ENCODE data around the gene GBX2. TPM values are rescaled to one million over a fixed set of nuclear protein-coding genes. Genes with fewer than 3 reads are reported as not detected.

The GBX2 gene
- total RNA-seq, 1 experiment from 2014 or later: 25.6 TPM

- peak; percentile 38; the same call in 1 of the 2 replicates for TF ChIP-seq USF2 (CRISPR knock-in tag; IDR thresholded peaks at IDR 0.05)
- TF ChIP-seq ZNF396 (CRISPR knock-in tag; IDR thresholded peaks at IDR 0.05; ENCODE audit: borderline replicate concordance): no peak
- no peaks in the 10 kb centered on the region for H3K36me3 Mint-ChIP-seq
- H3K4me3 Mint-ChIP-seq: no peak overlapping the region
- peak; percentile 83 for ATAC-seq
- no peak for DNase-seq (ENCODE audit: low spot score)
- peaks cover 8% of the 10 kb centered on the region; the same call in 1 of the 2 replicates for H3K4me1 Mint-ChIP-seq
- no peaks in the 10 kb centered on the region for H3K27me3 Mint-ChIP-seq (ENCODE audit: low read depth)
- no peak overlapping the region; the same call in 1 of the 2 replicates for H3K27ac Mint-ChIP-seq
- no peaks in the 10 kb centered on the region for H3K9me3 Mint-ChIP-seq
- ChIA-PET CTCF (interaction anchor here (0.6 to 2.1 kb wide), 9 partner anchors 12 to 414 kb away, joined by 3 to 13 read pairs (median 3); no protein-coding TSS in a partner anchor), POLR2A (no interaction called here)
Observed at GRCh38 chr2:236193026-236193425, 24.8 kb upstream of the GBX2 start.

- TF ChIP-seq E2F5 (CRISPR knock-in tag; IDR thresholded peaks at IDR 0.05) (no peak), SP1 (CRISPR knock-in tag; conservative IDR thresholded peaks at IDR 0.05) (no peak), JAZF1 (CRISPR knock-in tag; IDR thresholded peaks at IDR 0.05) (no peak), MLX (CRISPR knock-in tag; IDR thresholded peaks at IDR 0.05) (no peak), ZBTB21 (CRISPR knock-in tag; IDR thresholded peaks at IDR 0.05; ENCODE audit: borderline replicate concordance) (no peak), USF1 (CRISPR knock-in tag; IDR thresholded peaks at IDR 0.05) (no peak), ZNF416 (CRISPR knock-in tag; IDR thresholded peaks at IDR 0.05) (no peak), NR2C2 (CRISPR knock-in tag; IDR thresholded peaks at IDR 0.05) (no peak), GABPB1 (CRISPR knock-in tag; IDR thresholded peaks at IDR 0.05) (no peak), CDX4 (CRISPR knock-in tag; IDR thresholded peaks at IDR 0.05; ENCODE audit: borderline replicate concordance) (no peak), FOXJ3 (CRISPR knock-in tag; IDR thresholded peaks at IDR 0.05; ENCODE audit: borderline replicate concordance) (no peak)
- ChIA-PET POLR2A (no interaction called here), CTCF (no interaction called here)
- Mint-ChIP-seq H3K27me3 (ENCODE audit: low read depth) (no peaks in the 10 kb centered on the region), H3K9me3 (peaks cover 9% of the 10 kb centered on the region), H3K36me3 (peaks cover 1% of the 10 kb centered on the region), H3K4me3 (no peak overlapping the region), H3K4me1 (peaks cover 8% of the 10 kb centered on the region; the same call in 1 of the 2 replicates), H3K27ac (no peak overlapping the region)
- DNase-seq (ENCODE audit: low spot score) (no peak), ATAC-seq (no peak)
Observed at GRCh38 chr2:236190674-236191073, 22.5 kb upstream of the GBX2 start.

- H3K9me3 Mint-ChIP-seq: peaks cover 33% of the 10 kb centered on the region
- H3K36me3 Mint-ChIP-seq: peaks cover 14% of the 10 kb centered on the region
- H3K4me3 Mint-ChIP-seq: no peak overlapping the region
- ChIA-PET POLR2A (no interaction called here), CTCF (no interaction called here)
- no peak overlapping the region for H3K27ac Mint-ChIP-seq
- H3K27me3 Mint-ChIP-seq (ENCODE audit: low read depth): peaks cover 15% of the 10 kb centered on the region
- H3K4me1 Mint-ChIP-seq: peaks cover 11% of the 10 kb centered on the region
- DNase-seq (ENCODE audit: low spot score) (no peak), ATAC-seq (no peak)
- TF ChIP-seq NFATC4 (CRISPR knock-in tag; IDR thresholded peaks at IDR 0.05) (no peak), ATF2 (CRISPR knock-in tag; IDR thresholded peaks at IDR 0.05; ENCODE audit: borderline replicate concordance, low read depth) (no peak), ZBTB43 (CRISPR knock-in tag; IDR thresholded peaks at IDR 0.05) (no peak), HMGA2 (CRISPR knock-in tag; IDR thresholded peaks at IDR 0.05) (no peak), RELA (CRISPR knock-in tag; IDR thresholded peaks at IDR 0.05; ENCODE audit: borderline replicate concordance) (no peak), ZNF281 (CRISPR knock-in tag; IDR thresholded peaks at IDR 0.05) (no peak), USF2 (CRISPR knock-in tag; IDR thresholded peaks at IDR 0.05) (no peak), CREM (CRISPR knock-in tag; IDR thresholded peaks at IDR 0.05) (no peak), ZBTB21 (CRISPR knock-in tag; IDR thresholded peaks at IDR 0.05; ENCODE audit: borderline replicate concordance) (no peak), CBFB (CRISPR knock-in tag; IDR thresholded peaks at IDR 0.05; ENCODE audit: low read depth) (no peak), FOXK1 (CRISPR knock-in tag; IDR thresholded peaks at IDR 0.05) (no peak), NR2C2 (CRISPR knock-in tag; IDR thresholded peaks at IDR 0.05) (no peak)
Observed at GRCh38 chr2:236184701-236185100, 16.5 kb upstream of the GBX2 start.

All from WTC11 (cell line).